Gastrocnemius medialis (tissue), 4 donors: ENCODE results near the gene NACC1.

Experiments
- CTCF ChIP-seq, 5 experiments: fragments of 450-650 bp in 3 of 5; fragments of 200-600 bp in 2 of 5; sonication (generic) in 2 of 5; IDR thresholded peaks in 4 of 5; conservative IDR thresholded peaks in 1 of 5; 1 replicate in 4 of 5; 2 replicates in 1 of 5; pipeline ENCODE4 v1.5.1; 2016 to 2019; ENCODE audit warnings: antibody characterized with exemption in 5 of 5, mild to moderate bottlenecking in 3 of 5, moderate library complexity in 3 of 5
- POLR2A ChIP-seq, 2 donors: fragments of 450-650 bp; IDR thresholded peaks; one replicate each; pipeline ENCODE4 v1.6.1; 2017; ENCODE audit warnings: antibody characterized with exemption in 2 of 2, mild to moderate bottlenecking in 2 of 2, moderate library complexity in 2 of 2

GRCh38 chr19:13082192-13083007 is 35.7 kb upstream of the NACC1 start:
- peak; percentile 29 to 55 (median 37) for TF ChIP-seq CTCF (IDR thresholded peaks at IDR 0.05 in 4 of 5, conservative IDR thresholded peaks at IDR 0.05 in 1 of 5)
- no peak for TF ChIP-seq POLR2A (IDR thresholded peaks at IDR 0.05)
